Ishikawa (cell line): ENCODE measurements around the gene NOM1.

ENCODE experiments used
- CREB1 ChIP-seq: IDR thresholded peaks from 2 replicates; pipeline ENCODE4 v1.6.1; 2012; ENCODE audit warnings: low read depth
- EP300 ChIP-seq: IDR thresholded peaks from 2 replicates; pipeline ENCODE4 v1.6.1; 2012; ENCODE audit warnings: borderline replicate concordance
- FOXM1 ChIP-seq: IDR thresholded peaks from 2 replicates; pipeline ENCODE4 v1.6.1; 2012; ENCODE audit warnings: low read depth, borderline replicate concordance
- NFIC ChIP-seq: IDR thresholded peaks from 2 replicates; pipeline ENCODE4 v1.6.1; 2012
- RAD21 ChIP-seq: IDR thresholded peaks from 2 replicates; pipeline ENCODE4 v1.6.1; 2012; ENCODE audit warnings: low read depth
- USF1 ChIP-seq: IDR thresholded peaks from 2 replicates; pipeline ENCODE4 v1.6.1; 2012
- TF ChIP-seq, protein P1 (sequence below): IDR thresholded peaks from 2 replicates; pipeline ENCODE4 v1.6.1; 2012; ENCODE audit warnings: low read depth, mild to moderate bottlenecking

GRCh38 chr7:157000741-157001653, 51.5 kb downstream of the NOM1 start:
- TF ChIP-seq EP300 (no peak), USF1 (no peak), FOXM1 (no peak), RAD21 (no peak), CREB1 (no peak), NFIC (no peak)
- TF ChIP-seq, protein P1, sequence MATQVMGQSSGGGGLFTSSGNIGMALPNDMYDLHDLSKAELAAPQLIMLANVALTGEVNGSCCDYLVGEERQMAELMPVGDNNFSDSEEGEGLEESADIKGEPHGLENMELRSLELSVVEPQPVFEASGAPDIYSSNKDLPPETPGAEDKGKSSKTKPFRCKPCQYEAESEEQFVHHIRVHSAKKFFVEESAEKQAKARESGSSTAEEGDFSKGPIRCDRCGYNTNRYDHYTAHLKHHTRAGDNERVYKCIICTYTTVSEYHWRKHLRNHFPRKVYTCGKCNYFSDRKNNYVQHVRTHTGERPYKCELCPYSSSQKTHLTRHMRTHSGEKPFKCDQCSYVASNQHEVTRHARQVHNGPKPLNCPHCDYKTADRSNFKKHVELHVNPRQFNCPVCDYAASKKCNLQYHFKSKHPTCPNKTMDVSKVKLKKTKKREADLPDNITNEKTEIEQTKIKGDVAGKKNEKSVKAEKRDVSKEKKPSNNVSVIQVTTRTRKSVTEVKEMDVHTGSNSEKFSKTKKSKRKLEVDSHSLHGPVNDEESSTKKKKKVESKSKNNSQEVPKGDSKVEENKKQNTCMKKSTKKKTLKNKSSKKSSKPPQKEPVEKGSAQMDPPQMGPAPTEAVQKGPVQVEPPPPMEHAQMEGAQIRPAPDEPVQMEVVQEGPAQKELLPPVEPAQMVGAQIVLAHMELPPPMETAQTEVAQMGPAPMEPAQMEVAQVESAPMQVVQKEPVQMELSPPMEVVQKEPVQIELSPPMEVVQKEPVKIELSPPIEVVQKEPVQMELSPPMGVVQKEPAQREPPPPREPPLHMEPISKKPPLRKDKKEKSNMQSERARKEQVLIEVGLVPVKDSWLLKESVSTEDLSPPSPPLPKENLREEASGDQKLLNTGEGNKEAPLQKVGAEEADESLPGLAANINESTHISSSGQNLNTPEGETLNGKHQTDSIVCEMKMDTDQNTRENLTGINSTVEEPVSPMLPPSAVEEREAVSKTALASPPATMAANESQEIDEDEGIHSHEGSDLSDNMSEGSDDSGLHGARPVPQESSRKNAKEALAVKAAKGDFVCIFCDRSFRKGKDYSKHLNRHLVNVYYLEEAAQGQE = no peak
